HG03575 (cell line): ENCODE measurements around the gene DMWD.

Source experiments
- ATAC-seq: cut with Tn5 transposase; IDR thresholded peaks from one replicate; pipeline ENCODE4 v1.9.1; 2021; ENCODE audit not compliant: unreplicated experiment, insufficient number of reproducible peaks, low FRiP score; ENCODE audit errors: extremely low read depth

DMWD gene

DNA sequence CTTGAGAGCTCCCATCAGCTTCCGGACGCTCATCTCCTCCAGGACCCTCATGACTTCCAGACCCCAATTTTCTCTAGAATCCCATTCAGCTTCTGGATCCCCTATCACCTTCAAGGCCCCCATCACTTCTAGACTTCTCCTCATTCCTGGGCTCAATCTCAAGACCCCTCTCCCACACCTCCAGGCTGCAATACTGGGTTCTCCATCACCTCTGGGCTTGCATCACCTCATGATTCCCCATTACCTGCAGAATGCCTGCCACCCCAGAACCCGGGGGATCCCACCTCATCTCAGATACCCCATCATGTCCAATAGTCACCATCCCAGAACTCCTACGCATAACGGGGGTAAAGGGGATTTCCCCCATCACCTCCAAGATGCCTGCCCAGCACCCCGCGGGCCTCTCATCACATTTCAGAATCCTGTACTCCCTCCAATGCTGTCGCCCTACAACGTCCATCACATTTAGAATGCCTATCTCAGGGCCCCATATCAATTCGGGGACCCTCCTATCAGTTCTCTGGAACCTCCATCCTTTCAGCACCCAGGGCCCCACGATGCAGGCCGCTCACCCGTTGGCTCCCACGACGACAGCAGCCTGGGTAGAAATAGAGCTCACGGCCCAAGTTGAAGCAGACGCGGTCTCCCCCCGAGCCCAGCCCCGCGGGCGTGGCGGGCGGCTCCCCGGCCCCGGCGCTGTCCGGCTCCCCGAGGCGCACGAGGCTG lies 738 bp downstream of the DMWD start:
- ATAC-seq, result no peak

DNA sequence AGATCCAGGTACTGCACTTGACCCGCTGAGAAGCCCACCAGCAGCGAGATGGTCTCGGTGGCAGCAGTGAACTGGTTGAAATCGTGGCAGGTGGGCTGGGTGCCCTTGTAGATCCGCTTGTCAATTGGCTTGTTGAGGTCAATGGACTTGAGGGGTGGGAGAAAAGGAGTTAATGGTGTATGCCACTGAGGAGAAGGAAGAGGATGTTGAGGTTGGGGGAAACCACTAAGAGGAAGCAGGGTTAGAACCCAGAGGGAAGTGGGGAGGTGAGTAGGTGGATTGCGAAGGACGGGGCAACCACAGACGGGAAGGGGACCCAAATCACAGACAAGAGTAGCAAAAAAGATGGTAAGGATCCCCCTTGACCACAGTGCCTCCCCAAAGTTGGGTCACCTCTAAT lies 1.7 kb downstream of the DMWD start:
- ATAC-seq, result no peak

DNA sequence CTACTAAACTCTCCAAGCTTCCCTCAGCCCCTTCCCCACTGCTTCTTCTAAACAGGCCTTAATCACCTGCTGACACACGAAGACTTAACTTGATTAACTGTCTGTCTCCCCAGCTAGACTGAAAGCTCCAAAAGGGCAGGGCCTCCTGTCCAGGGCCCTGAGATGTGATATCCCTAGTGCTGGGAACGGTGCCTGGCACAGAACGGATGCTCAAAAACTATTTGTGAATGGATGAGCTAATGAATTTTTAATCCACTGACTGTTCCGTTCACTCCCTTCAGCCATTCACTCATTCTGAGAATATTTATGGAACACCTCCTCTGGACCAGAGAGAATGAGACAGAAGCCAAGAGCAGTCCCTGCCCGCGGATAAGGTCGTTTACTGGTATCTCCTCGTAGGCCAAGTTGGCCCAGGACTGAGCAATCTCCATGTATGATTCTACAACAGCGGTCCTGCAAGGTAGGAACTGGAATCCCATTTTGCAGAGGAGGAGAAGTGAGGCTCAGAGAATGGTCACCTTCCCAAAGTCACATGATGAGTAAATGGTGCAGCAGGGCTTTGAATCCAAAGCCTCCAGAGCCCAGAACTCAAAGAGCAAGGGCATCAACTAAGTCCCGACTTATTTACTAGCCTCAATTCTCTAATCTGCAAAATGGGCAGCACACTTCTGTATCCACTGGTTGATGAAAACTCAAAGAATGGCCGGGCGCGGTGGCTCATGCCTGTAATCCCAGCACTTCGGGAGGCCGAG lies 3.4 kb downstream of the DMWD start:
- ATAC-seq, result no peak

DNA sequence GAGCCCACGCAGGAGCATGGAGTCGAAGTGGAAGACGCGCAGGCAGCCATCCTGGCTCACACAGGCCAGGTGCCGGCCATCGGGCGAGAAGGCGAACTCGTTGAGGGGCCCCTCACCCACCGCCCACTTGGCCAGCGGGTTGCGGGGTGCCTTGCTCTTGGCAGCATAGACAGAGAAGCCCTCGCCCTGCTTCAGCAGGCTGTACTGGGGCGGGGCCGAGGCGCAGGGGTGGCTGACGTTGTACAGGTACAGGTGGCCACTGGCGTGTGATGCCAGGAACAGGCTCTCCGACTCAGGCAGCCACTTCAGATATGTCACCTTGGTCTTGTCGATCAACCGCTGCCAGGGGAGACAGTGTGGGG lies 6.1 kb downstream of the DMWD start:
- no peak for ATAC-seq

DNA sequence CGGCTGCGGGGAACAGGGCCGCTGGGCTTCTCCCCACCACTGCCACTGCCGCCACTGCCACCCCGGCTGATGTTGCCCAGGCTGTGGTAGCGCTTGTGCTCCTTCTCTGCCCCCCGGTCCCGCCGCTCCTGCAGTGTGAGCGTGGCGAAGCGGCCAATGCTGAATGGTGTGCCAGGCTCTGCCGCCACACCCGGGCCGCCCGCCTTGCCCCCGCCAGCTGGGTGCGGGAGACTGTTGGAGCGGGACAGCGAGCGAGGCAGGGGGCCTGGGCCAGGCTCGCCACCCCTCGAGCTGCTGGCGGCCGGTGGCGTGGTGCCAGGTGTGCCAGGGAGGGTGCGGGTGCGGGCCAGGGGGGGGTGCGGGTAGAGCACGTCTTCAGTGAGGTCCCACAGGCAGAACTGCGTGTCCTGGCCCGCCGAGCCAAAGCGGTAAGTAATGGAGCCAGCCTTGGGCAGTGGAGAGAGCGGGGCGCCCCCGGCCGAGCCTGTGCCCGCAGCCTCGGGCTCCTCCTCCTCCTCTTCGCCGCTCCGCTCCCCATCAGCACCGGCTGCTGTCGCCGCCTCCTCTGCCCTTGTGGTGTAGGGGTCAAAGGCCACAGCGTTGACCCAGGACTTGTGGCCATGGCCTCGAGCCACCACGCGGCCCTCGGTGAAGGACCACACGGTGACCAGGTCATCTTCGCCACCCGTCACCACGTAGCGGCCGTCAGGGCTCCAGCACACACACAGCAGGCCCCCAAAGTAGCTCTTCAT lies 6.7 kb downstream of the DMWD start:
- no peak for ATAC-seq

DNA sequence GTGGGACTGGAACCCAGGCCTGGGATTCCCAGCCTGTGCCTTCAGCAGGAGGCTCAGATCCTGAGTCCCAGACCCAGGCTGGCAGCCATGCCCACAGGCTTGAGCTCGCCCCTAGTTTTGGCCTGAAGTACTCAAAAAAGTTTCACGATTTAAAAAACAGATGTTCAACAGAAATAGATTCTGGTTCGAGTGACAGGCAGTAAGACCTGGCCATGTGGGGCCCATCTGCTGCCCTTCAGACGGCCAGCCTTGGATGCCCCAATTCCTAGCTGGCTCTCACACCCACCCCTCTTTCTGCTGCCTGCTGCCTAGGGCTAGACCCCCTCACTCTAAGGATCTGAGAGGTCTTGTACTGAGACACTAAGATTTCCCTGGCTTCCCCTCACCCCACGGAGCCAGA lies 7.5 kb downstream of the DMWD start:
- no peak for ATAC-seq

DNA sequence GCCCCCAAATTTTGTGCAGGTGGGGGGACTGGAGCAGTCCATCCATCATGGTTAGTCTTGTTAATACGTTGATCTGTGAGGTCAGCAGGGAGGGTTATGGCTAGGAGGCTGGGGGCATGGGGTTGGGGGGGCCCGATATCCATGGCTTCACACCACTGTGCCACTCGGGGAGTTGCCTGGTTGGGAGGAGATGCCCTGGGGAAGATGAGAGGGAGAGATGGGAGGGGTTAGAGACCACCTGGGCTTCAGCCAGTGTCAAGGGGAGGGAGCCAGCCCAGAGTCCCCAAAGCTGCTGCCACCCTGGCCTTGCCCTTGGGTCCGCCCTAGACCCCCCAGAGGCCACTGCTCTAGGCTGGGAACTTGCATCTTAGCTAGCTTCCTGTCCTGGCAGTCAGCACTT lies 8.5 kb downstream of the DMWD start:
- no peak for ATAC-seq

DNA sequence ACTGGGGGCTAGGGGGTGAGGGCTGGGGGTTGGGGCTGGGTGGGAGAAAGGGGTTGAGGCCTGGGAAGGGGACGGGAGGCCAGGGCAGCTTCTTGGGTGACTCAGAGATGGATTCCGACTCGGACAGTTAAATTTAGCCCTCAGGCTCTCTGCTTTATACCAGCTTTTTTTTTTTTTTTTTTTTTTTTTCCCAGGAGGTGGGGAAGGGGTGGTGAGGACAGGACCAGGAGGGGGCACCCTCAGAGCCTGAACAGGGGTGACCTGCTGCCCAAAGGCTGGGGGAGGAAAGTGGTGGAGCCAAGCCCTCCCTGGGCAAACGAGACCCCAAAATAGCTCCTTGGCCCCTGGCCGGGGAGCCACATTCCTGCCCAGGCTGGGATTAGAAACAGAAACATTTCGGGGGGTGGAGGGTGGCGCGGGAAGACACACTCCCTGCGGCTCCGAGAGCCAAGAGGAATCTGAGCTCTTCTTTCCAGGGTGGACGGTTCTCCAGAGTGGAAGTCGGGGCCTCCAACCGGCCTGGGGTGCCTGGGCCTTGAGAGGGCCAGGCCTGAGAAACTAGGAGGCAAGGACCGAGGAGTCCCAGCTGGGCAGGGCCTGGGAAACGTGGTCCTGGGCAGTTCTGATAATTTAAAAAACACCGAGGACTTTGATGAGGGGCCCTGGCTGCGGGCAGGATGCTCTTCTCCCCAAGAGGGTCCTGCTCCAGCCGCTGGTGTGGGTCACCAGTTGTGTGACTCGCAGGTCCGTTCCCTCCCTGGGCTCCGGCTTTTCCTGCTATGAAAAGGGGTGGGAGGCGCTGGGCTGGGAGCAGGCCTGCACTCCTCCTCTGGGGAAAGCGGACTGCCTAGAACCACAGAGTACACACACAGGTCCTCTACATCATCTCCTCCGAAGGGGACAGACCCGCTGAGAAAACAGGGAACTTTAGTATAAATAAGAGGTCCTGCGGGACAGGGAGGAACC lies 9.5 kb downstream of the DMWD start:
- ATAC-seq, result no peak

DNA sequence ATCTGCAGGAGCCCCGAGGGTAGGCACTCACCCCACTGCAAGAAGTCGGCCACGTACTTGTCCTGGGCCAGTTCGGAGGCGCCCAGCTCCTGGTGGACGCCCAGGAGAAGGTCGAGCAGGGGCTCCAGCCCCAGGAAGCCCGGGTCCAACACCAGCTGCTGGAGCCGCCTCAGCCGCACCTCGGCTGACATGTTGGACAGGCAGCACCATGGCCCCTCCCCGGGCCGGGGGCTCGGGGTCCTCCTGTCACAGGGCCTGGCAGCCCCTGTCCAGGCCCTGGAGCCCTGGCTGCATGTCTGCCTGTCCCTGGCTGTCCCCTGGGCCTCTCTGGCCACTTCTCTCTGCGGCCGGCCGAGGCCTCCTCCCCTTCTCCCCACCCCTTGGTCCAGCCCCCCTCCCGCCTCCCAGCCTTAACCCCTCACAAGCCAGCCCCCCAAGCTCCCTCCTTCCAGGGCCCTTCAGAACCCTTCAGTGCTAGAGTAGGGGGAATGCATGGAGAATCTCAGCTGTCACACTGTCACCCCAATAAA lies 10.4 kb downstream of the DMWD start, which contains the start of gene DMPK:
DMPK (minus strand) TSS at position 329 of the 530 bp plus-strand sequence; CDS start at position 191, 138 bp downstream.
- ATAC-seq, result no peak

DNA sequence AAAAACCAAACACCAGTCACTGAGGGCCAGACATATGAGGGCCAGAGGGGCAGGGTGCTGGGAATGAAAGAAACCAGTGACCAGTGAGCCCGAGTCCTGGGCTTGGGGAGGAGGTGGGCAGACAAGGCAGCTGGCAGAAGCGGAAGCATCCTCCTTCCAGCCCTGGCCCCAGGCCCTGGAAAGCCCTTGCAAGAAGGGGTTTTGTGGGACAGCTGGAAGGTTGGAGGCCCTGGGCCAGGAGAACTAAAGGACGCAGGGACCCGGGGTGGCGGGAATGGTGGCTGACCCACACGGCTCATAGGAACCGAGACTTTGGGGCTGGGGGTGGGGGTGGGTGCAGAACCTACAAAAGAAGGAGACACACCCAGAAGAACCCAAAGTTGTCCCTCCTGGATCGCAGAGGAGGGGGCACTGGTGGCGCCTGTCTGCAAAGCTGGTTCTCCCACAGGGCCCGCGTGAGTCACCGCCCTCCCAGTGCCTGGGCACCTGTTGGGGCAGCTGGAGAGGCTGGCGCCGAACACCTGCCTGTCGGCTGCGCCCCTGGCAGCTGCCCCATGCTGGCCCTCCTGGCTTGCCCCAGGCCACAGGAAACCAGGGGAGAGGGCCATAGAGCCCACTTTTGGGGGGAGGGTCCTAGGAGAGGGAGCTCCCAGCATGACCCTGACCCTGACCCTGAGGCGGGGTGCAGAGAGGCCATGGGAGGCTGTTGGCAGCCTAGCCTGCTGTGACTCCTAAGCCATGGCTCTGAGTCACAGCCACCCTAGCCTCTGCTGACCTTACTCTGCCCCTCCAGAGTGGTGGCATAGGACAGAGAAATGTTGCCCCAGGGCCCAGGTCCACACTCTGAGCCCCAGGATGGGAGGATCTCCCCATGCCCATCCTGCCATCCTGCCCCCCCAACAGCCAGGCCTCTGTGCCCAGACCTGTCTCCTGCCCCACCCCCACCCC lies 11.2 kb downstream of the DMWD start:
- no peak for ATAC-seq

DNA sequence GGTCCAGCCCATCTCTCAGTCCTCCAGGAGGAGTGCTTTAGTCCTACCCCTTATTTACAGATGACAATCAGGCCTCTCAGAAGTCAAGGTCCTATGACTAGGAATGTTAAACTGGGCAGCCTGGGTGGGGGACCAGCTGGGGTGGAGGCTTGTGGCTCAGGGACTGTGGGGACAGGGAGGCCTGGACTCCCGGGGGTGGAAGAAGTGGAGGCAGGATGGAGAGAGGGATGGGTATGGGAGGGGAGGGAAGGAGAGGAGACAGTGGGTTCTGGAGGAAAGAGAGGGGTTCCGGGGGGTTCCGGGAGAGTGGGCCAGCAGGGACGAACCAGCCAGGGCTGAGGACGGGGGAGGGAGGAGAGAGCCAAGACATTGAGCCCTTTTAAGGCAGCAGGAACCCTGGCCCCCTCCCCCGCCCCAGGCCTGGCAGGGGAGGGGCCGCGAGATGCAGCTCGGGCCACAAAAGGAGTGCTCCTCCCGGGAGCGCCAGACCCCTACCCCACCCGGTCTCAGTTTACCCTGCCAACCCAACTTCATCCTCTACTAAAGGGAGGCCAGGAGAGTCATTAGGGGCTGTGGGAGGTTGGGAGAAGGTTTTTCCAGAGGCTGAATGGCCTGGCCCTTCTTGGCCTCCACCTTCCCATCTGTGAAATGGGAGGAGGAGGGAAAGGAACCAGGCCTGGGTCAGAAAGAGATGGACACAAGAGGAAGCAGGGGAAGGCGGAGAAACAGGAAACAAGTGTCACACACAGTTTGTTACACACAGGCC lies 12.0 kb downstream of the DMWD start:
- ATAC-seq, result no peak

DNA sequence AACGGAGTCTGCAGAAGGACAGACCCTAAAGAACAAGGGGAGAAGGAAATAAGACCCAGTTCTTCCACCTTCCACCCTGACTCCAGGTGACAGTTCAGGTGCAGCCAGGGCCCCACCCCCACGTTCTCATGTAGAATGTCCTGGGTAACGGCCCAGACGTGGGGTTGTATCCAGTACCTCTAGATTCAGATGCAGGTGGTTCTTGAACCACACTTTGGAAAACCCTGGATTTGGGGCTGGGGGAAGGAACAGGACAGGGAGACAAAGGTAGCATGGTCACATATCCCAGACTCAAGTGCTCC lies 12.5 kb downstream of the DMWD start:
- ATAC-seq, result peak; percentile 6

DNA sequence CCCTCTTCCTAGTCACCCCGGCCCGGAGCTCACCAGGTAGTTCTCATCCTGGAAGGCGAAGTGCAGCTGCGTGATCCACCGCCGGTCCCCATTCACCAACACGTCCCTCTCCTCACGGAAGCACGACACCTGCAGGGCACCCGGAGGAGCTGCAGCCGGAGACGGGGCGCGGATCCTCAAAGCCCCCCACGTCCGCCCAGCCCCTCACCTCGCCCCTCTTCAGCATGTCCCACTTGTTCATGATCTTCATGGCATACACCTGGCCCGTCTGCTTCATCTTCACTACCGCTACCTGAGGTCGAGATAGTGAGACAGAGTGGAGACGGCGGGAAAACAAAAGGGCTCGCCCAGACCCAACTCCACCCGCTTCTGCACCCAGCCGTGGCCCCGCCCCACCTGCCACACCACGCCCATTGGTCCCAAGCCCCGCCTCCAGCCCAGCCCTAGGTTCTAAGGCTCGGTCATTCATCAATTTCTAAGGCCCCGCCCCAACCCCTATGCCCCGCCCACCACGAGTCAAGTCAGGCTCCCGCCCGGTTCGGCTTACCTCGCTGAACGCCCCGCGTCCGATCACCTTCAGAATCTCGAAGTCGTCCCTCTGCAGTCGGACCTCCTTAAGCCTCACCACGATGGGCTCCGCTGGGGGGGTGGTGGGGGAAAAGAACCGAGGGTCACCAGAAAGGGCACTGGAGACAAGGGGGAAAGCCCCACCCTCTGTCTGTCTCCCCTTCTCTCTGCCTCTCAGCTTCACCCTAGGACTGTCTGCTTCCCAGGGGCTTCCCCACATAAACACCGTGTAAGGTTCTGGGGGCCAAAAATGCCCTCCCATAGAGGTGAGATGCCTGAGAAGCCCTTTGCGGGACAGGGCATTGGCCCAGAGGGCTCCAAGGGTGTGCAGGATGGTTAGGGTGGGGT lies 13.2 kb downstream of the DMWD start:
- peak; percentile 59 for ATAC-seq

DNA sequence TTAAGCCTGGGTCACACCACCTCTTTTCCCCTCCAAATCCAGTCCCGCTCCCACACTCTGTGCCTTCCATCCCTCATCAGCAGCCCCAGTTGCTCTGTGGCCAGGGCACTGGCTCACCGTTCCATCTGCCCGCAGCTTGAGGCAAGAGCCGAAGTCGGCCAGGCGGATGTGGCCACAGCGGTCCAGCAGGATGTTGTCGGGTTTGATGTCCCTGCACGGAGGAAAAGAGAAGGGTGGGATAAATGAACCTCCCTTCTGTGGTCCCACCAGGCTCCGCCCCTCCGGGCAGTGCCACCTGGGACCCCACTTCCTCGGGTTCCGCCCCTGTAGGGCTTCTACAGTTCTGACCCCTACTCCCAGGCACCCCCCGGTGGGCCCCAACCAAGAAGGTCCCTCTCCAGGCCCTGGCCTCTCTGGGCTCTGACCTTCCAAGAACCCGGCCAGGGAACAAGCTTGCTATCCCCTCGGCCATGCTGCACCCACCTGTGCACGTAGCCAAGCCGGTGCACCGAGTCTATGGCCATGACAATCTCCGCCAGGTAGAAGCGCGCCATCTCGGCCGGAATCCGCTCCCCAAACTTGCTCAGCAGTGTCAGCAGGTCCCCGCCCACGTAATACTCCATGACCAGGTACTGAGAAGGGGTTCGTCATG lies 14.5 kb downstream of the DMWD start:
- no peak for ATAC-seq

DNA sequence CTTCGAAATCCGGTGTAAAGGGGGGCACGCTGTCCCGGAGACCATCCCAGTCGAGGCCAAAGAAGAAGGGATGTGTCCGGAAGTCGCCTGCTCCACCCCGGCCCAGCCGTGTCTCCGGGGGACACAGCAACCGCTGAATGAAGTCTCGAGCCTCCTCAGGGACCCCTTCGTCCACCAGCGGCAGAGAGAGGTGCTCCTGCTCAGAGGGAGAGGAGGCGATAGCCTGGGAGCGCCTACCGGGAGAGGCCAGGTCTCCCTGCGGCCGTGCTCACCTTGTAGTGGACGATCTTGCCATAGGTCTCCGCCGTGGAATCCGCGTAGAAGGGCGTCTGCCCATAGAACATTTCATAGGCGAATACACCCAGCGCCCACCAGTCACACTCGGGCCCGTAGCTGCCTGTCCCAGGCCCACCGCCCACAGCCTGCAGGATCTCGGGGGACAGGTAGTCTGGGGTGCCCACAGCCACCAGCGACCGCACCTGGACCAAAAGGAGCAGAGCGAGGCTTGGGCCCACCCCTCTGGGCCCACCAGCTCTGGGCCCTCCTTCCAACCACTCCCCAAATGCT lies 15.2 kb downstream of the DMWD start:
- ATAC-seq, result no peak
